HG03280 (cell line): Measurements from ENCODE around the gene MDN1.
"Not testable (repeated sequence)": the region's sequence is repeated elsewhere in the genome, so short reads cannot be mapped to it uniquely, and the experiment has no call there.

Experiments
- ATAC-seq: cut with Tn5 transposase; IDR thresholded peaks from one replicate; pipeline ENCODE4 v1.9.1; 2021; ENCODE audit warnings: mild to moderate bottlenecking, moderate library complexity; ENCODE audit not compliant: unreplicated experiment

Gene MDN1

DNA sequence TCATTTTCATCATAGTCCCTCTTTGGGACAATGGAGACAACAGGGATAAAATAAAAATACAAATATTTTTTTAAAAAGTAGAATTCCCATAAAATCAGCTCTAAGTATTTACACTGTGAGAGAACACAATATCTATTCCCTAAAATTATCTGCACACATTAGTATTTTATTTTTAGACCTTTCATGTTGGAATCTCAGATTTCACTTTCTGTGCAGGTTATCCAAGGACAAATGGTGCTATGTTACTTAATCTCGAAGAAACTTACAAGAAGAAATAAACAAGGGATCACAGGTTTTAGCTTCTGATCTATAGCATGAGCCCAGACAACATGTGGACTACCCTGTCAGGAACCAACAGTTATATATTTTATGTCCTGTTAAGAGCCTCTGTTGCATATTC, 158.0 kb downstream of the MDN1 start:
- no peak for ATAC-seq

GRCh38 chr6:89660981-89661380, 158.6 kb downstream of the MDN1 start:
- no peak for ATAC-seq

DNA sequence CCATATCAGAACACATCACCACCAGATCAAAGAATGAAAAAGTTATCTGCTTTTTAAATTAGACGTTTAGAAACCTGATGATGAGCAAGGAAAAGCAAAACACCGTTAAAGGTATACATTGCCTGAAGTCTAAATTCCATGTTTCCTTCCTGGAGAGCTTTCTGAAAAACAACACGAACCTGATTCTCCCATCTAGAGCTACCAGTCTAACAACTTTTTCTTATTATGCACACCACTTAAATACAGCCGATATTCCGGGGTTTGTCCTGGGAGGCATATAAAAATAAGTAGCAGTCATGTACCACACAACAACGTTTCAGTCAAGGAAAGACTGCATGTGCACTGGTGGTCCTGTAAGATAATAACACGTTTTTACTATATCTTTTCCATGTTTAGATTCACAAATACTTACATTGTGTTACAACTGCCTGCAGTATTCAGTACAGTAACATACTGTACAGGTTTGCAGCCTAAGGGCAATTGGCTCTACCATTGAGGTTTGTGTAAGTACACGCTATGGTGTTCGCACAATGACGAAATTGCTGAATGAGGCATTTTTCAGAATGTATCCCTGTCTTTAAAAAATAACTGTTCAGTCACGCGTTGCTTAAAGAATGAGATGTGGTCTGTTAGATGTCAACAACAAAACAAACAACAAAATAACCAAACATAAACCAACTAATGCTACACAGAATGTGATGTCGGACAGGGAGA, 162.0 kb downstream of the MDN1 start:
- ATAC-seq: no peak

DNA sequence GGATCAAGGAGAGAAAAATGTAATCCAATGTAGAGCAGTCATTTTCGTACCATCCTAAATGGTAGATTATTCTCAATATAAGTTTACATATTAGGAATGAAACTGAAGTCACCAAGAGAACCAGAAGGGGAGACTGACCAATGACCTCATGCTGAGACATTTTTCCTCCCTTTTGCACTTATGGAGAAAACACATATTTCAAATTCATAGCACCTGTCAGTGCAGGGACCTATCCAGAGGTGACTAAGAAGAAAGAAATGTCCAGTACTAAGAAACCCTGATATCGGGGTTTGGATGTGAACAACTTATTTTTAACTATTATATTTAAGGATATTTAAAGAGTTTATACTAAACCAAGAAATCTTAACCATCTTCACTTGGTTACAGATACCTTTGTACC, 164.5 kb downstream of the MDN1 start:
- no peak for ATAC-seq

DNA sequence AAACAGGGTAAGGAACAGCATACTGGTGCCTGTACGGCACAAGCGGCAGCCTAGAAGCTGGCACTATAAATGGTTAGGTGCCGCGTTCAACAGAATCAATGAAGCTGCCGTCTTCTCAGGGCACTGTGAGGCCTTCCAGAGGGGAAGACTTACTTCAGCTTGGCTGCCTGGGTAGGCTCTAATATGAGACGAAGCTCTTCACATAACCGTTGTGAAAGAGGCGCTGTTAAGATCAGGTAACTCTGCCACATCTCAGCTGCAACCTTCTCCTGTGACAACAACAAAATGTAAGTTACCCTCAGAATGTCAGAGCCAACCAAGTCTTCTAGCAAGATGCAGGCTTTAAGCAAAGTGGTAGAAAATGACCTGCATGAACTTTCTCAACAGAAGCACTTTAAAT, 169.0 kb downstream of the MDN1 start:
- no peak for ATAC-seq

GRCh38 chr6:89649682-89650081, 169.9 kb downstream of the MDN1 start:
- ATAC-seq: no peak

DNA sequence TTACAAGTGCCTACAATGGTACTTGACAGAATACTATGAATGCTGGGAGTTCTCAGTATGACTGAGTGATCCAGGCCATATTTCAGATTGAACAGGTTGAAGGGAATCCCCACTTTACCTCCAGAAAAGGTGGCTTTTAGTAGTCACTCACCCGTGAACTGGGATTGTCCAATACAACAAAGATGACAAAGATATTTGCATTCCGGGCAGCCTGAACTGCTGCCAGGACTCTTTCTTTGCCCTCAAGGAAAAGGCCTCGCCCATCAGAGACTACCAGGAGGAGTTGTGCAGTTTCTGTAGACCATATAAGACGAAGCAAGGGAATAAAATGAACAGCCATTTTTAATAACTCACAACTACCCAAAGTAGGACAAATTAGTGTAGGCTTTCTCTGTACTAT, 174.7 kb downstream of the MDN1 start:
- no peak for ATAC-seq

DNA sequence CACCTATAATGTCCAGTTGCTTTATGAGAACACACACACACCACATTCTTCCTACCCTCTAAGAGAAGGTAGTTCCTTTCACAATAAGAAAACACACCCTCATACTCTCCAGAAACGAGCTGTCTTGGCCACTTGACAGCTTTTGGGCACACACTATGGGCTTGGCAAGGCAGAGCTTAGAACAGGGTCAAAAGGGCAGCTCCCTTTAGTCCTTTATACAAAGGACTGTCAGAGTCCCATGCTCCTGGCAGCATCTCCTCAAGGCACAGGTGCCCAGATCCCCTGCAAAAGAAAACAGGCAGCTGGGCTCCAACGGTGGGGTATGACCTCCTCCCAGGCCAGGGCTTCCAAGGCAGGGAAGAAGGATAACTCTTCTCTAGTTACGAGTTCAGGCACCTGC, 176.2 kb downstream of the MDN1 start:
- no peak for ATAC-seq

DNA sequence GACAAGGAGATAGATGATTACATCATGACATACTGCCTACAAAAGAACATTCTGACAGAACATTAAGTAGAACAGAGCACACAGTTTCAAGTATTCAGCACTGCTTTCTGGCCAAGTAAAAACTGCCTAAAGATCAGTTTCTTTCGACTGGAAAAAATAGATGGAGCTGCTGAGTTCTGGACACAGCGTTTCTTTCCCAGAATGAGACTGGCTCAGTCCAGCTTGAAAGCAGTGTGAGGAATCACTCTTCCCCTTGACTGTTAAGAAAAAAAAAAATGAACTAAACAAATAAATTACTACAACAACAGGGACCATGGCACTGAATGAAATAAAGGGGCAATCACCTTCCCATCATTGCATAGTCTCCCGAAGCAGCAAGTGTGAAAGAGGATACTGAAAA, 176.6 kb downstream of the MDN1 start:
- no peak for ATAC-seq

- ATAC-seq: not testable (repeated sequence)
Observed at GRCh38 chr6:89641581-89641980, 178.0 kb downstream of the MDN1 start.

GRCh38 chr6:89640804-89641203, 178.8 kb downstream of the MDN1 start:
- no peak for ATAC-seq

- ATAC-seq: peak; percentile 99
Observed at GRCh38 chr6:89638320-89639195, 181.0 kb downstream of the MDN1 start, which contains the start of gene LYRM2. LYRM2 (minus strand) TSS chr6:89638747; CDS start chr6:89638716, 31 bp downstream.

- peak; percentile 5 for ATAC-seq
Observed at GRCh38 chr6:89637960-89638319, 181.7 kb downstream of the MDN1 start.

DNA sequence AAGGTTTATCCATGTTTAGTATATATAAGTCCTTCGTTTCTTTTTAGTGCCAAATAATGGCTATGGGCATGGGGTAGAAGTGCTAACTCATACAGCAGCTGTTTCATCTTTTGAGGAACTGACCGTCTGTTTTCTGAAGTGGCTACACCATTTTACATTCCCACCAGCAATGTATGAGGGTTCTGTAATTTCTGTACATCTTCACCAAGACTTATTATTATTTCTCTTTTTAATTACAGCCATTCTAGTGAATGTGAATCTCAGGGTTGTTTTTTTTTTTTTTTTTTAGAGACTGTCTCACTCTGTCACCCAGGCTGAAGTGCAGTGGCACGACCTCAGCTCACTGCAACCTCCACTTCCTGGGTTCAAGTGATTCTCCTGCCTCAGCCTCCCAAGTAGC, 183.2 kb downstream of the MDN1 start:
- ATAC-seq: not testable (repeated sequence)

GRCh38 chr6:89630488-89630887, 189.1 kb downstream of the MDN1 start:
- no peak for ATAC-seq

DNA sequence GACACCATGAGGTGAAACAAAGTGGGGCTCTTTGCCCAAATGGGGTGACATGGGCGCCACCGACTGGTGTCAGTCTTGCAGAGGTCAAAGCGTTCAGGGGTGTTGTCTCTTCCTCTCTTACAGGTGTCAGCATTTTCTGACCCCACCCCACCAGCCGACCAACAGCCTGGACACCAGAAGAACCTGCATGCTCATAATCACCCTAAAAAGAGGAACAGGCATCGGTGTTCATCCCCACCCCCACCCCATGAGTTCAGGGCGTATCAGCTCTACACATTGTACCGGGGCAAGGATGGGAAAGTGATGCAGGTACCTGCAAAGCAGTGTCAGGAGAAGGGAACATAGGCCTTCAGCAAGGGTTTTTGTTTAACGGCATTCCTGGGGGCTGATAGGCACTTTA, 195.8 kb downstream of the MDN1 start:
- no peak for ATAC-seq

DNA sequence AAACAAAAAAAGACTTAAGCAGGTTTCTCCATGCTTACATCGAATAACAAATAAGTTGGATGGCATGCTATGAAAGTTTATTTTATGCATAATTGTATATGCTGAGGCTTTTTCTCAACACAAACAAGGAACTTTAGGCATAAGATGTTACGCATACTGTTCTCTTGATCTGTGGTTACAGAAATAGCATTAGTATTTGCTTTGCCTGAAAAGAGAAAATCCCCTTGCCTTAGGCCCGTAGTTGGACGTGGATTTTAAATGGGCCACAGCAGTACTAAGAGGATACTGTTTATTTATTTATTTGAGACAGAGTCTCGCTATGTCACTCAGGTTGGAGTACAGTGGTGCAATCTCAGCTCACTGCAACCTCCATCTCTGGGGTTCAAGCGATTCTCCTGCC, 200.0 kb downstream of the MDN1 start:
- ATAC-seq: no peak

GRCh38 chr6:89618026-89618425, 201.6 kb downstream of the MDN1 start:
- ATAC-seq: no peak

- no peak for ATAC-seq
Observed at GRCh38 chr6:89616531-89616930, 203.1 kb downstream of the MDN1 start.

DNA sequence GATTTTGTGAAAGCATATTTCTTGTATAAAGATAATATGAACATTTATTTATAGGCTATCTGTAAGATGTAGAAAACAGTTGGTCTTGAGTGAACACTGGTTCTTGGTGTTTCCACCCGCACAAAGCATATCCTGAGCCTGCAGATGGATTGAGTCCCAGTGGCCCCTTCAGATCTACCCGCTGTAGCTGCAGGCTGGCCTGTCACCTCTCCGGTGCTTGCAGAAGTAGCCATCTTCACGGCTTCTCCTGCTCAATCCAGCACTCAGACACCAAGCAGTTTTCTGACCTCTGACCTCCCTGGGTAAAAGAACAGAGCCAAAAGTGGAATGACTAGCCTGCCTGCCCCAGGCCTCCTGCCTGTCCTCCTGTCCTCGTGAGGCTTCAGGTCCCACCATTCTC, 203.7 kb downstream of the MDN1 start:
- no peak for ATAC-seq

DNA sequence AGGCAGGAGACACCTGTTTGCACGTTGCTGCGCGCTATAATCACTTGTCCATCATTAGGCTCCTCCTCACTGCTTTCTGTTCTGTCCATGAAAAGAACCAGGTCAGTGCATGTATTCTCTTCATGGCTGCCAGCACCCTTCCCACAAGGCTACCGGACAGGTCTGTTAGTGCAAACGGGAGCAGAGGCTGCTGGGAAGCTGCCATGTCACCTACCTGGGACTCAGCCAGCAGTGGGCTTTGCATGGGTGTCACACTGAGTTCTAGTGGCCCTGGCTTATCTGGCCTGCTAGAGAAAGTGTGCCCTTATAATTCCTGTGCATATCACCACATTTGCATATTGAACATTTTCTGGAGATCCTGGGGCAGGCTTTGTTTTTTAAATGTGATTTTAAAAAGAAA, 205.8 kb downstream of the MDN1 start:
- no peak for ATAC-seq

DNA sequence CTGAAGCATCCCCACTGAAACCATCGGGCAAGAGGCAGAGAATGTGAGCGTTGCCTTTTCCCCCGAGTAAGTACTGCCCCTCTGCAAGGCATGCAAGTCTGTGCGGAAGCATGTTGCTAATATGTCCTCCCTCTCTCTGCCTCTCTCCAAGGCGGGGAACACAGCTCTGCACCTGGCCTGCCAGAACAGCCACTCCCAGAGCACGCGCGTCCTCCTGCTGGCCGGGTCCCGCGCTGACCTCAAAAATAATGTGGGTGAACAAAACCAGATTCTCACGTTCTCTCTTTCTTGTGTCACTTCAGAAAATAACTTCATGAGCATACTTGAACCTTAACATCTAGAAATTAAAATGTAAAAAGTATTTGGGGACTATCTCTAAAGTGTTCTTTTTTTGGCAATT, 207.5 kb downstream of the MDN1 start:
- no peak for ATAC-seq
